Gastrocnemius medialis (tissue), 4 donors: ENCODE measurements around the gene TICAM1.

Experiments
- CTCF ChIP-seq, 5 experiments: fragments of 450-650 bp in 3 of 5; fragments of 200-600 bp in 2 of 5; sonication (generic) in 2 of 5; IDR thresholded peaks in 4 of 5; conservative IDR thresholded peaks in 1 of 5; 1 replicate in 4 of 5; 2 replicates in 1 of 5; pipeline ENCODE4 v1.5.1; 2016 to 2019; ENCODE audit warnings: antibody characterized with exemption in 5 of 5, mild to moderate bottlenecking in 3 of 5, moderate library complexity in 3 of 5
- POLR2A ChIP-seq, 2 donors: fragments of 450-650 bp; IDR thresholded peaks; one replicate each; pipeline ENCODE4 v1.6.1; 2017; ENCODE audit warnings: antibody characterized with exemption in 2 of 2, mild to moderate bottlenecking in 2 of 2, moderate library complexity in 2 of 2

- TF ChIP-seq POLR2A (IDR thresholded peaks at IDR 0.05), result no peak
- no peak for TF ChIP-seq CTCF (IDR thresholded peaks at IDR 0.05 in 4 of 5, conservative IDR thresholded peaks at IDR 0.05 in 1 of 5)
Measured at GRCh38 chr19:4781801-4782200, 49.7 kb downstream of the TICAM1 start.
